Activated gamma-delta T cell treated with anti-CD3 and anti-CD28 coated beads, Interleukin-2, amount 50 U/mL, for 16 hours (primary cell): ENCODE measurements around the gene KAZN.

Source experiments
- DNase-seq: peaks from one replicate; pipeline ENCODE4 v3.0.0-alpha.2; 2020; ENCODE audit warnings: low read depth

KAZN gene

GRCh38 chr1:14713077-14713476 lies 114.6 kb downstream of the KAZN start:
- DNase-seq, result no peak

GRCh38 chr1:14715266-14715665 lies 116.8 kb downstream of the KAZN start:
- DNase-seq, result no peak

- DNase-seq, result no peak
These were observed 117.3 kb downstream of the KAZN start for GRCh38 chr1:14715802-14716201.

GRCh38 chr1:14716474-14716873 lies 118.0 kb downstream of the KAZN start:
- no peak for DNase-seq

- no peak for DNase-seq
These were observed 120.0 kb downstream of the KAZN start for GRCh38 chr1:14718476-14718875.

- no peak for DNase-seq
These were observed 124.9 kb downstream of the KAZN start for GRCh38 chr1:14723401-14723800.

GRCh38 chr1:14724246-14724645 lies 125.8 kb downstream of the KAZN start:
- no peak for DNase-seq

- DNase-seq, result no peak
These were observed 126.2 kb downstream of the KAZN start for GRCh38 chr1:14724678-14725077.

- no peak for DNase-seq
These were observed 126.8 kb downstream of the KAZN start for GRCh38 chr1:14725238-14725637.

- no peak for DNase-seq
These were observed 127.2 kb downstream of the KAZN start for GRCh38 chr1:14725695-14726094.

- no peak for DNase-seq
These were observed 128.1 kb downstream of the KAZN start for GRCh38 chr1:14726606-14727005.

- DNase-seq, result no peak
These were observed 130.0 kb downstream of the KAZN start for GRCh38 chr1:14728516-14728915.

GRCh38 chr1:14732728-14733047 lies 134.2 kb downstream of the KAZN start:
- no peak for DNase-seq

GRCh38 chr1:14733048-14733778 lies 134.7 kb downstream of the KAZN start:
- DNase-seq, result no peak

- no peak for DNase-seq
These were observed 135.3 kb downstream of the KAZN start for GRCh38 chr1:14733779-14734140.

- no peak for DNase-seq
These were observed 137.4 kb downstream of the KAZN start for GRCh38 chr1:14735841-14736240.

GRCh38 chr1:14737561-14738094 lies 139.1 kb downstream of the KAZN start:
- no peak for DNase-seq

GRCh38 chr1:14738235-14738634 lies 139.8 kb downstream of the KAZN start:
- DNase-seq, result no peak

- no peak for DNase-seq
These were observed 140.2 kb downstream of the KAZN start for GRCh38 chr1:14738647-14739046.

- no peak for DNase-seq
These were observed 140.8 kb downstream of the KAZN start for GRCh38 chr1:14739082-14739832.

GRCh38 chr1:14740016-14740415 lies 141.5 kb downstream of the KAZN start:
- DNase-seq, result no peak

GRCh38 chr1:14741082-14741481 lies 142.6 kb downstream of the KAZN start:
- DNase-seq, result no peak

GRCh38 chr1:14741532-14741931 lies 143.0 kb downstream of the KAZN start:
- no peak for DNase-seq
